Lung microvascular endothelial cell (primary cell): ENCODE results near the gene CPN2. TPM values are rescaled to one million over a fixed set of nuclear protein-coding genes. Genes with fewer than 3 reads are reported as not detected.

ENCODE experiments used
- DNase-seq, 2 donors: peaks; one replicate each; pipeline versions ENCODE4 v3.0.0 to v3.0.0-alpha.2; 2010; ENCODE audit warnings: low read depth in 2 of 2
- total RNA-seq: library from RNA; depleted of rRNA; stranded (reverse); fragments of >200 nt; gene quantifications from 2 replicates; pipeline ENCODE4 v1.2.1, GENCODE V29; 2014

CPN2 gene
- total RNA-seq, 1 donor from 2014 or later, result not detected

DNA sequence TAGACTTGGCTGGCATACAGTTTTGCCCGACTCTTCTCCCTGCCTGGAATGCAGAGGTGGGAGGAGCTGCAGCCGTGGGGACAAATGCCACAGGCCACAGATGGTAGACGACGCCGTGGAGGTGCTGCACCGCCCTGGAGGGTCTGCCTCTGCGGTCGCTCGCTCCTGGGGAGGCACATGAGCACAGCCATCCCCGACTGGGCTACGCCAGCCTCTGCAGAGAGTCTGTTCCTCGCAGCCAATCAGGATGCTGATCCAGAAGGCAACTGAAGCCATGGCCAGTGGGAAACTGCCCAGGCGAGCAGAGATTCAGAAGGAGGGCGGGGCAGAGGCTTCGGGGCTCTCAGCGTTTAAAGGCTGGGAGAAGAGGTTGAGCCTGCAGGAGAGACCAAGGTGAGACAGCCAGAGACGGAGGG lies 30.3 kb upstream of the CPN2 start:
- DNase-seq, result no peak

DNA sequence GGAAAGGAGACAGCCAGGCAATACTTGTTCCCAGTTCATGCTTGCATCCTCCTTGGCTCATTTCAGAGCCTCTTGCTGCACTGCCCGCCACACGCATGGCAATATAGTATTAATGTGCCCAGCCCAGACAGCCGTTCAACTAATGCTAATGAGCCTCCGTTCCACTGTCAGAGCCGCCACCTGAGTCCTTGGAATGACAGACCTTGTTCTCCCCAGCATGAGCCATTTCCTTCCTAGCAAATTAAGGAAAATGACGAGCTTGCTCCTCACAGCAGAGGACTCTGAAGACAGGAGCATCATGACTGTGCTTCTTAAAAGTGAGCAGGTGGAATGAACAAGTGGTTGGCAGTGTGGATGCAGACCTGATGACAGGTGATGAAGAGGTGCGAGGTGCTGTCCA lies 29.2 kb upstream of the CPN2 start:
- no peak for DNase-seq

DNA sequence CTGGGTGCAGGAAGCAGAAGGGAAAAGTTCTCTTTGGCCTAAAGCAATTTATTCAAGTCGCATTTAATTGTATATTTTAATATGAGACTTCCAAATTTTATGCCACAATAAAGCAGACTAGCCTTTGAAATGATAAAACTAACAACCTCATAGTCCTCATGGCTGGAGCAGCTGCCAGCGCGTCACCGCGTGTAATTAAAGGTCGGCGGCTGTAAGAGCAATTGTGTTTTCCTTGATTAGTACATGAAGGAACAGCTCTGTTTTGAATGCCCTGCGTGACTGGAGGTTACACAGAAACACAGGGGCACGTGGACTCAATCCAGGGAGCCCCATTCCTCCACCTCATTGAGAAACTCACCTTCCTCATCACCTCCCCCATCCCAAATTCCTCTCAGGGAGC lies 28.5 kb upstream of the CPN2 start:
- DNase-seq, result no peak

DNA sequence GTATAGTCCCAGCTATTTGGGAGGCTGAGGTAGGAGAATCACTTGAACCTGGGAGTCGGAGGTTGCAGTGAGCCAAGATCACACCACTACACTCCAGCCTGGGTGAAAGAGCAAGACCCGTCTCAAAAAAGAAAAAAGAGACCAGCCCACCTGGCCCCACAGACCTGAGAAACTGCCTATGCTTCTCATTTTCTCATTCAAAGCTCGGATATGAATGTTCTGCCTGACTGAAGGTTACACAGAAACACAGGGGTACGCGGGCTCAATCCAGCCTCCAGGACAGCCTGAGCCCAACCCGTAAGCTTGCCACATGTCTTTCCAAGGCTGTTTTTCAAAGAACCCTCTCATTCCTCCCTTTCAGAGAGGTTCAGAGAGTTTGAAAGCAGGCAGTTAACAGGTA lies 28.1 kb upstream of the CPN2 start:
- DNase-seq, result no peak

DNA sequence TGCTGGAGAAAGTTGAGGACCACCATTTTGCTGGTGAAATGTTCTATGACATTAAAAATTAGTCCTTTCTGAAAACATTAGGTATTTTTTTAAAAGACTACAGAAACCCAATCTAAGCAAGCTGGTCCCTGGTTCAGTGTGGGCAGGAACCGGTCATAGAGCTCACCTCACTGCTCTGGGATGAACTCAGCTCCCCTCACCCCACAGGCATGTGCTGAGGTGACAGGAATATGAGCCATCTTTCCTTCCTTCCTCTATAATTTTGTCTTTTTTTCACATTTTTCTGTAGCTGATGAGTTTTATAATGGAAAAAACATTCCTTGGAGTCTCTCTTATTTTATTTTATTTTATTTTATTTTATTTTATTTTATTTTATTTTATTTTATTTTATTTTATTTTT lies 26.6 kb upstream of the CPN2 start:
- peak in 1 of 2 donors; percentile 74 for DNase-seq

DNA sequence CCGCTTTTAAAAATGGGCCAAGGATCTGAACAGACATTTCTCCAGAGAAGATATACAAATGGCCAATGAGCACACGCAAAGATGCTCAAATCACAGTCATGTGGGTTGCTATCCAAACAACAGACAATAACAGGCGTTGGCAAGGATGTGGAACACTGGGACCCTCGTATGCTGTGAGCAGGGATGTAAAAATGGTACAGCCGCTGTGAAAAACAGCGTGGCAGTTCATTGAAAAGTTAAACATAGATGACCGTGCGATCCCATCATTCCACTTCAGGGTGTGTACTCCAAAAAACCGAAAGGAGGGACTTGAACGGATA lies 25.1 kb upstream of the CPN2 start:
- peak in 1 of 2 donors; percentile 71 for DNase-seq

DNA sequence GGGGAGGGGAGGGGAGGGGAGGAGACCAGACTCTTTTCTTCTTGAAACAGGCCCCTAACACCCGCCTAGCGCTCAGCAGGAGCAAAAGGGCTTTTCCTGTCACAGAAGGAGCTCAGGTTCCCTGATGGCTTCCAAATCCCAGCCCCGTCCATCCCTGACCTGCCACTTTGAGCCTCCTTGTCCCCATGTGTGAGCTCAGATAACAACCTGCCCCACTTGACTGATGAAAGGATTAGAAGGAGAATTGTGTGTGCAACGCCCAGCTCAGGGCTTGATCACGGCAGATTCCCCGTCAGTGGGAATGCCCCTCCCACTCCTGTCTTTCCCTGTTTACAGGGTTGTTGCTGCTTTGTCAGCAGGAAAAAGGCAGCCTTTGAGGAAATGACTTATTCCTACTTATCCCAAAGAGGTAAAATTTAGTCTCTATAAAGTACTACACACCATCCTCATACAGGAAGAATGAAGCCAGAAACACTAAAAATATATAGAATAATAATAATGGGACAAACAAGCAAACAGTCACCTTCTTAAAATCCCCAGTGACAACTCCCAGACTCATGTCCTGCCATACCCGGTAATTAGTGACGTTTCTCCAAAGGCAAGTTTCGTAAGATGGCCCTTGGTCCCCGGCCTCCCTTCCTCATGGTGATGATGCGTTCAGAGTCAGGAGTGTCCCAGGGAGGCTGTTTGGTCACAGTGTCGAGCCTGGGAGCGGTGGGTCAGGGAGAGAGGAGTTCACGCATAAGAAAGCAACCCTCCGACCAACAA lies 24.5 kb upstream of the CPN2 start:
- DNase-seq, result peak; percentile 67 to 80

DNA sequence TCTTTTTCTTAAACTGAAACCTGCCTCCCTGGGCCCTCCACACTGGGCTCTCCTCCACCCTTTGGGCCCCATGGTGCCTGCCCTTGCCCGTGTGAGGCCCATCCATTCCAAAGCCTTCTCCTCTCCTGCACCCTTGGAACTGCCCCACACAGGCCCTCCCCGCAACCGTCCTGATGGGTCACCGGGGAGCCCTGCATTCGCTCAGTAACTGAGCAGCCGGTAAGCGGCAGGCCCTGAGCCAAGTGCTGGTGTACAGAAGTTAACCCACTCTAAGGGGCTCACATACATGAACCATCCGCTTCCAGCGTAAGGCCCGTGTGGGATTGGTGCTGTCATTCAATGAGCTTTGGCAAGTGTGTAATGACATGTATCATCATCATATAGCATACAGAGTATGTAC lies 23.8 kb upstream of the CPN2 start:
- DNase-seq, result no peak

DNA sequence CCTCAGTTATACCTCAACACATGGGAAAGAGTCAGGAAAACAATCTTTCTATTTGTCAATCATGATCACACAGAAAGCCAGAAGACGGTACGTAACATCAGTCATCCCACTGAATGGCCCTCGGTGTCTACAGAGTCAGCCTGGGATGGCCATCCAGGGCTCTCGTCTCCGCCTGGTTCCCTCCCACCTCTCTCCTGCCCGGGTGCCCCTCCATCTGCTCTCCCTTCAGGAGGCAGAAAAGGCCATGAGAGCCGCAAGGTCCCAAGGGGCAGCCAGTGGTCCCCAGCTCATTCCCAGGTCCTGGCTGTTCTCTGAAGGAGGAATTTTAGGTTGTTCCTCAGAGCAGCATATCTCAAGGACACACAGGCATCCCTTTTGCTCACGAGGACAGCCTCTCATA lies 22.8 kb upstream of the CPN2 start:
- no peak for DNase-seq

DNA sequence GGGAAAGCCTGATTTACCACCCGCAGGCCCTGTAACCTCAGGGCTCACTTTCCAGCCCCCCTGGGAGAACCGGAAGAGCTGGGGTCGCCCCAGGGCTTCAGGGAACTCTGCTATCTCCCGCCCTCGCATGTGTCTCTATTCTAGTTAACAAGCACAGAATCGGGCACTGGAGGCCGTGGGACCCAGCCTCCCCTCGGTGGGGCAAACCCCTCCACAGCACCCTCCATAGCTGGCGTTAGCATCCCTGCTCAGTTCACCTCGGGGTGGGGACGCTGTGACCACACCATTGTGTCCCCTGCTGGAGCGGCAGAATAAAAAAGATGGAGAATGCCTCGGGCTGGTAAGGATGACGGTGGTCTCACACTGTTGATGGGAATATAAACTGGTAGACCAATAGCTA lies 21.9 kb upstream of the CPN2 start:
- no peak for DNase-seq

DNA sequence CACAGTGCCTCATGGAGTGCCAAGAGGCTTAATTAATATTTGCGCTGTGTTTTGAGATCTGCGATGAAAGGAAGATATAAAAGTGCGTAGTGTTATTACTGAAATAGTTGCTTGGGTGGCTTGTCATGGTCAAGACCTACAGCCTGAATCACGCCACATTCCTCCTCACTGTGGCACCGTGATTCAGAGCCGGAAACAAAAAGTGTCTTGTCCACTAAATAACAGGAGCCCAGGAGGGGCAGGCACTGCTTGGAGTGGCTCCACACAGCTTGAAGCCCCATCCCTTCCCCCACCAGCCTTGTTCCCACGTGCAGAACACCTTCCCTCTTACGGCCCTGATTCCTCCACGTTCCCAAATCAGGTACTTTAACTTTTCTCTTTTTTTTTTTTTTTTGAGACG lies 19.6 kb upstream of the CPN2 start:
- DNase-seq, result no peak

DNA sequence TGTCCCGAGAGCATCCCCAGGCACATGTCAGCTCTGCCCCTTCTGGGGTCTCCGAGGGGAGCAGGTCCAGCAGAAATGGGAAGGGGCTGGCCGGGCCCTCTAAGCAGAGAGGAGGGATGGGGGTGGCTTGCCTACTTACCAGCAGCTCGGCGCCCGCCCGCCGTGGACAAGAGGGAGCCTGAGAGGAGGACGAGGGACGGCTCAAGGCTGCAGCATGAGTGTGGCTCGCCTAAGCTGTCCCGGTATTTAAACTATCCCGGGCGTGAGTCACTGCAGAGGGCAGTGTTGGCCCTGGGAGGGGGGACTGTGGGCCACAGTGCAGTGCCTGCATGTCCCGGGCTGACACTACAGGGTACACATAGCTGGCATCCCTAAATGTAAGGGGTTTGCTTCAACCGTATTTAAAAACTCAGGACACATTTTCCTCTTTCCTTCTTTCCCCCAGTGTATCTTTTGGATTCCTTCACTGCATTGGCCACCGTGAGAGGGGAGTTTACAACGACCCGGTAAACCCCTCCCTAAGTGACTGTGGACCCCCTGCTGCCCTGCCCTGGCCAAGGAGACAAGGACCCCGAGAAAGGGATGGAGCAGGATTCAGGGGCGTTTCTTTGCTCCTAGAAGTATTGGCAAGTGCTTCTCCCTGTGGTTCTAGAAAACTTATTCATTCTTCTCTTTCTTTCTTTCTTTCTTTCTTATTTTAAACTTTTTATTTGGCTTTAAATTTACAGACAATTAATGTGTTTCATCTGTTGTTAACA lies 18.6 kb upstream of the CPN2 start, which contains the start of gene LRRC15:
Gene LRRC15, minus strand, starts transcription at position 222 of the 758 bp plus-strand sequence. CDS start 8,700 bp downstream, outside the sequence.
- peak; percentile 56 to 67 for DNase-seq

DNA sequence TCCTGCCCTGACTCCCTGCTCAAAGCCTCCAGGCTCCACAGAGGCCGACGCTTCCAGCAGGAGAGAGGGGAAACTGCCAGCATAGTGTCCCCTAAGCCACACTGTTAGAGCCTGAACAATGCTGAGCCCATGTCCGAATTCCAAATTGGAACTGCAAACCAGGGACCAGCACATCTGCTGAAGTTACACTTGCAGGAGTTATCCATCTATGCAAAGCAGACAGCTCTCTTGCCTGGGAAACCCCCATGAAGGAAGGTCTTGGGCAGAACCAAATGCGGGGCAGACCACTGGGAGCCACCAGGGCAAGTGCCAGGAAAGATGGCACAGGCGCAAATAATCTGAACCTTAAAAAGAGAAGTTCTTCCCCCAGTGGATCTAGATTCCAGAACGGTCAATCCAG lies 17.8 kb upstream of the CPN2 start:
- DNase-seq, result no peak

DNA sequence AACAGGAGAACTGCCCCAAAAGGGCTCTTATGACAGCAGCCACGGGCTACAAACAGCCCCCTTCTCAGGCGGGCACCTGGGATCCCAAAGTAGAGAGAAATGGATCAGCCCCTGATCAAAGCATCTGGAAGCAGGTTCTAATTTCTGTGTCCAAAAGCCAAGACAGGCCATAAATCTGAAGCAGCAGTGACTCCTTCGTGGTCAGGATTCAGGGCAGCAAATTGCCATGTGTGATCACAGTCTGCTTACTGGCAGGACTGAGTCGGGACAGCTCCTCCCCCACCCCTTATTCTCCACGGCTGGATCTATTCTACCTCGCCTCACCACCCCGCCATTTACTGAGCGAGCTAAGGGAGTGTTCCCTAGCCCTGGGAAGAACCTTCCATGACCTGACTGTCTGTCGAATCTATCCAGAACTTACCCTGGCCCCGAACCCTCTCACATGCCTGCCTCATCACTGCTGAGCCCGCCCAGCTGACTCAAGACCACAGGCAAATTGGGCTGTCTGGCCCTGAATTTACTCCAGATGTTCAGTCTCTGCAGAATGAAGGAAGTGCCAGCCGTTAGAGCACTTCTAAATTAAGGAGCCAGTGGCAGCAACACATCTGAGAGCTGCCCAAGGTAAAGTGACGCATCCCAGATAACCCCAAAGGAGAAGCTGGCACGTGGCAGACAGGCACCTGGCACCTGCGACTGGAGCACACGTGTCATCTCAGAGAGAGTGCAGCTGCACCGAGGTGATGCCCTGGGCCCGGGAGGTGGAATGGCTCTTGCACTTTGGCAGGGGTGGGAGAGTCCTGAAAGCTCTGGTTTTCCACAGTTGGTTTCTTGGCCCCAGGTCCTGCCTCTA lies 17.1 kb upstream of the CPN2 start:
- no peak for DNase-seq

DNA sequence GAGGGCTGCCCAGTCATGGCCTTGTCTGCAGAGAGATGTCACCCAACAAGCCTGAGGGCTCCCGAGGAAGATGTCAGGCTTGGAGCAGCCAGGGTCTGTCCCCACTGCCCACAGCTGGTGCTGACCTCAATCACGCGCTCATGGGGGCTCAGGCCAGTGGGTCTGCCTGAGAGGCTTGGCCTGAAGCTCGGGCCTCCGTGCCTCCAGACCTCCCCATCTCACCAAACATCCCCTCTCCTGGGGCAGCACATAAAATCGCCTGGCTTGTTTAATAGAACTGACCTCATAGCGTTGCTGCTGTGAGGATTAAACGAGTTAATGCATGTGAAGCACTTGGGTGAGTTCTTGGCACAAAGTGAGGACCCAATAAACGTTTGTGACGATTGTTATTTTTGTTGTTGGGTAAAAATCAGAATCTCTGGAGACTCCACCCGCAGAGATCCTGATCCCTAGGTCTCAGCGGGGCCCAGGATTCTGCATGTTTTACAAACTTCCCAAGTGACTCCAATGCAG lies 14.9 kb upstream of the CPN2 start:
- no peak for DNase-seq

DNA sequence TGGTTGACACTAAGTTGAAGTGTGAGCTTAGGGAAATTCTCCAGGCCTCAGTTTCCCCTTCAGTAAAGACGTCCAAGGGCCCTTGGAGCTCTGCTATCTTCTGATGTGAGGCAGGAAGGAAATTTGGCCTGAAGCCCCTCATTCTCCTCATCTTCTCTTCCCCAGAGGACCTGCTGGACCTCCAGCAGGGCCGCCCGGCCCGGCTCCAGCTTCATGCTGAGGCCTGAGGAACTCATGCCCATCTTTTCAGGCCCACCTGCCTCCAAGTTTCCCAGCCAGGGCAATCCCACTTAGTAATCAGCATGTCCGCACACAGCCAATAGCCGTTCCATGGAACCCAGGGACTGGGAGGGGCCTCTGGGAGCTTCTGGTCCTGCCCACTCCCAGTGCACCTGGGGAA lies 14.4 kb upstream of the CPN2 start:
- no peak for DNase-seq

DNA sequence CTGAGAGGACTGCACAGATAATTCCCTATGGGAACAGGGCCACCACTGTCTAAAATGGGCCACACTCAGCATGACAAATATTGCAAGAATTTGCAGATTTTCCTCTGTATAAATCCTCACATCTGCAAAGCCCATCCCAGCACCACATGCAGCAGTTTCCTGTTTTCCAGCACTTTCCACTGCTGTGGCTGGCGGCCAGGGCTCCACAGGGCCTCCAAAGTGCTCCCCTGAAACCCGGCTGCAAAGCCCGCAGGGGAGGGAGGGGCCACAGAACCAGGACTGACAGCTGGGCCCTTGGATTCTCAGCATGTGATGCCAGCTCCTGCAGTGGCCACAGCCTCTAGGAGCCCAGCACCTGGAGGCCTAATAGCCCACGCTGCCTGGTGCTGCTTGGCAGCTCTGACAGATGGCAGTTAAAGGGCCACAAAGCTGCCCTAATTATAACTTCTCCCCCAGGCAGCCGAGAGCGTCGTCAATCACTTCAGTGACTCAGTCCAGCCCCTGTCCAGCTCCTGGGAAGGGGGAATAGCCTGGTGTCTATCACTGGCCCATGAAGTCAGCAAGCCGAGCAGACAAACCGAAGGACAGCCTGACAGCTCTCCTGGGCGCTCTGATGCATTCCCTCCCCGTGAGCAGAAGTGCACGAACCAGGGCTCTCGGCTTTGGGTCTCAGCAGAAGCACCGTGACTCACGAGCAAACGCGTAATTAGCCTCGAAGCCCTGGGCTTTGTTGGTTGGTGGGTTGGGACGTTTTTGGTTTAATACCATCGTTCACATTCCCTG lies 13.7 kb upstream of the CPN2 start:
- DNase-seq, result peak; percentile 82 to 95

DNA sequence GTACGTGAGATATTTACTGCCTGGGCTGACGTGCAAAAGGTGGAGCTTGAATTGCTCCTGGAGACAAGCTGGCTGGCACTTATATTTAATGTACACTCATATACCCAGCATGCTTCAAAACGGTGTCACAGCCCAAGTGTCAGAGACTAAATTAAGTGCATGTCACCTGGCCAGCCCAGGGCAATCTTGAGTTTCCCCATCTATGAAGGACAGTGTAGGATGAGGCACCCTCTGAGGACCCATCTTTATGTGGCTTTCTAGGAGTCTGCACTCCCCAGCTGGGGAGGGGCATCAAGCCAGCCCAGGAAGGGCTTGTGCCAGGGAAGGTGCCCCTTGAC lies 13.2 kb upstream of the CPN2 start:
- no peak for DNase-seq

DNA sequence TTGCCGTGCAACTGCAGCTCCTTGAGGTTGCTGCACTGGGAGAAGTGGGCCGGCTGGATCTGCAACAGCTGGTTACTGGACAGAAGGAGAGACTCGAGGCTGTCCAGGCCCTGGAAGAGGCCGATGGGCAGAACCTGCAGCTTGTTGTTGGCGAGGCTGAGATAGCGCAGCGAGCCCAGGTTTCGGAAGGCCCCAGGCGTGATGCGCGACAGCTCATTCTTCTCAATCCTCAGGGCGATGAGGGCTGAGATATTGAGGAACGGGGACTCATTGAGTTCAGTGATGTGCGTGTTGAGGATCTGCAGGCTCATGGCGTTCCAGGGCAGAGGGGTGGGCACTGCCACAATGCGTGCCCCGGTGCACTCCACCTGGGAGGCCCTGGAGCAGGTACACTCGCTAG lies 9.4 kb upstream of the CPN2 start:
- no peak for DNase-seq

DNA sequence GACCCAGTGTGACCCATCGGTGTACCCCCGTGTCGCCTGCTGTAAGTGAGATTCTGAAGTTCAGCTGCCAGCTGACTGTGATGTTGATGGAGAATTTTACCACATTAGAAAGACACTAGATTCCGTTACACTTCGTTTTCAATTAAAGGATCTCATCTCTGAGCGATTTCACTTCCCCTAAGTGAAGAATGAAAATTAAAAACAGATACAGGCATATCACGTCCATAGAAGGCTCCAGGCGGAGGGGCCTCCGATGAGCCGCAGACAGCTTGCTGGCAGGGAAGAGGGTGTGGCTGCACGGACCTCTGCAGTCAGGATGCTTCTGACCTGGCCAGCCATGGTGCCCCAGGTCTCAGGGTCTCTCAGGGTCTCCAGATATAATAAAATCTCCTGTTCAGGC lies 6.6 kb upstream of the CPN2 start:
- no peak for DNase-seq

DNA sequence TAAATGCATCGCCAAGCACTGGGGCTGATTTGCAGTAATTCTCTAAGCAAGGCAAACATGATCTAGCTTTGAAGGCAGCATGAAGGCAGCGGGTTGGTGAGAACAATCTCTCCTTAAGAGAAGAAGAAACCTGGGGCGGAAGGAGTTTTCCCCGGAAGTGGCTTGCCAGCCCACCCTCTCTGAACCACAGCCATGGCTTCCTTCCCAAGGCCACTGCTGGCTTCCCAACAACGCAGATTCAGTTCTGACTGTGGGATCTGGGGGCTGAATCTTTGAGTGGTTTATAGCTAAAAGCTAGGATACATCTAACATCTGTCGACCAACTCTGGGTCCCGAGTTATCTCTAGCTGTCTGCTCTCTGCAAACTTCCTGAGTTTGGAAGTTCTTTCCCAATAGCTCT lies 4.3 kb upstream of the CPN2 start:
- no peak for DNase-seq
